OCI-LY3 (cell line): Measurements from ENCODE around the gene AIF1L.

Source experiments
- EZH2phosphoT487 ChIP-seq: fragments of 200-600 bp; shearing (Covaris generic); IDR thresholded peaks from 2 replicates; pipeline ENCODE4 v1.6.1; 2018; ENCODE audit warnings: antibody characterized with exemption, mixed run types, low read depth
- TF ChIP-seq, protein P1 (sequence below): fragments of 200-600, 300-600 bp; sonication (generic); IDR thresholded peaks from 2 replicates; pipeline ENCODE4 v1.5.1; 2014; ENCODE audit warnings: antibody characterized with exemption, low read length, low read depth

DNA sequence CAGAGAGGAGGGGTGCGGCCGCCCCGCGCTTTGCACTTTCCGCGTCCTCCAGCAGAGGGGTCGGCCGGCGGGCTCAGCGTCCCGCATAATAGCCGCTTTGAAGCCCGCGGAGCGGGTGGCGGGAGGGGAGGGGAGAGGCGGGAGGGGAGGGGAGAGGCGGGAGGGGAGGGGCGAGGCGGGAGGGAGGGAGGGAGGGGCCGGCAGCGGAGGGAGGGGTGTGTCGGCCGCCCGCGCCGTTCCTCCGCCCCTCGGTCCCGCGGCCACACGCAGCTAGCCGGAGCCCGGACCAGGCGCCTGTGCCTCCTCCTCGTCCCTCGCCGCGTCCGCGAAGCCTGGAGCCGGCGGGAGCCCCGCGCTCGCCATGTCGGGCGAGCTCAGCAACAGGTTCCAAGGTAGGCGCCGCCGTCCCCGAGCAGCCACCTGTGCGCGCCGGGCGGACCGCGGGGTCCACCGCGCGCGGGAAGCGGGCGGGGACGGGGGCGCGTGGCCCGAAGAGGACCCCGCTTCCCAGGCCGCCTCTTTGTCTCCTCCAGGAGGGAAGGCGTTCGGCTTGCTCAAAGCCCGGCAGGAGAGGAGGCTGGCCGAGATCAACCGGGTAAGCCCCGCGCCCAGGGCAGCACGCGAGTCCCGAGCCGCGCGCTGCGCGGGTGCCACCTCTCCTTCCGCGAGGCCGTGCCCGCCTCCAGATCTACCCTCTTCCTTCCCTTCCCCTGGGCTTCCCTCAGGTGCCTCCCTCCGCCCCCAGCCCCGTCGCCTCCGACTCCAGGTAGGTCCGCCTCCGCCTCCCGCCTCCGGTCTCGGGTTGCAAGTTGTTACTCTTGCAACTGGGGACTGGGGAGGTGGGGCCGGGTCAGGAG lies at the start of gene AIF1L:
- TF ChIP-seq, protein P1, sequence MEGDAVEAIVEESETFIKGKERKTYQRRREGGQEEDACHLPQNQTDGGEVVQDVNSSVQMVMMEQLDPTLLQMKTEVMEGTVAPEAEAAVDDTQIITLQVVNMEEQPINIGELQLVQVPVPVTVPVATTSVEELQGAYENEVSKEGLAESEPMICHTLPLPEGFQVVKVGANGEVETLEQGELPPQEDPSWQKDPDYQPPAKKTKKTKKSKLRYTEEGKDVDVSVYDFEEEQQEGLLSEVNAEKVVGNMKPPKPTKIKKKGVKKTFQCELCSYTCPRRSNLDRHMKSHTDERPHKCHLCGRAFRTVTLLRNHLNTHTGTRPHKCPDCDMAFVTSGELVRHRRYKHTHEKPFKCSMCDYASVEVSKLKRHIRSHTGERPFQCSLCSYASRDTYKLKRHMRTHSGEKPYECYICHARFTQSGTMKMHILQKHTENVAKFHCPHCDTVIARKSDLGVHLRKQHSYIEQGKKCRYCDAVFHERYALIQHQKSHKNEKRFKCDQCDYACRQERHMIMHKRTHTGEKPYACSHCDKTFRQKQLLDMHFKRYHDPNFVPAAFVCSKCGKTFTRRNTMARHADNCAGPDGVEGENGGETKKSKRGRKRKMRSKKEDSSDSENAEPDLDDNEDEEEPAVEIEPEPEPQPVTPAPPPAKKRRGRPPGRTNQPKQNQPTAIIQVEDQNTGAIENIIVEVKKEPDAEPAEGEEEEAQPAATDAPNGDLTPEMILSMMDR = no peak
- no peak for TF ChIP-seq EZH2phosphoT487
